AG09309 (cell line): ENCODE results near the gene SNX15.

Experiments
- DNase-seq: peaks from one replicate; pipeline ENCODE4 v3.0.0-alpha.2; 2010; ENCODE audit warnings: low read depth
- H3K4me3 ChIP-seq: 2 replicates; pipeline ENCODE4 v1.5.1; 2011; ENCODE audit warnings: mild to moderate bottlenecking, low read depth, low read length, moderate library complexity; ENCODE audit not compliant: control insufficient read depth
- CTCF ChIP-seq: IDR thresholded peaks from 2 replicates; pipeline ENCODE4 v1.5.1; 2011; ENCODE audit warnings: mild to moderate bottlenecking, low read depth, low read length, inconsistent platforms; ENCODE audit not compliant: insufficient read depth, control insufficient read depth; ENCODE audit errors: missing control alignments

SNX15 gene

GRCh38 chr11:65045061-65045460 lies 17.8 kb downstream of the SNX15 start:
- no peak for TF ChIP-seq CTCF
- H3K4me3 ChIP-seq: no peak overlapping the region
- no peak for DNase-seq

GRCh38 chr11:65045728-65046127 lies 18.5 kb downstream of the SNX15 start:
- DNase-seq: no peak
- no peak for TF ChIP-seq CTCF
- no peak overlapping the region for H3K4me3 ChIP-seq

GRCh38 chr11:65047581-65048422 lies 20.6 kb downstream of the SNX15 start:
- peak overlapping the region; percentile 50 for H3K4me3 ChIP-seq
- DNase-seq: no peak
- TF ChIP-seq CTCF: no peak

- TF ChIP-seq CTCF: no peak
- DNase-seq: no peak
- H3K4me3 ChIP-seq: no peak overlapping the region
Observed at GRCh38 chr11:65051398-65051858, 24.2 kb downstream of the SNX15 start.

- DNase-seq: no peak
- no peak for TF ChIP-seq CTCF
- no peak overlapping the region for H3K4me3 ChIP-seq
Observed at GRCh38 chr11:65053827-65054508, 26.7 kb downstream of the SNX15 start.

- no peak for TF ChIP-seq CTCF
- no peak for DNase-seq
- H3K4me3 ChIP-seq: no peak overlapping the region
Observed at GRCh38 chr11:65055538-65055937, 28.3 kb downstream of the SNX15 start.
